OCI-LY1 (cell line): Measurements from ENCODE around the gene GRB7.

Experiments used
- H2AFZ ChIP-seq: fragments of 200-600 bp; sonication (generic), shearing (Covaris generic); 2 replicates; pipeline ENCODE4 v1.6.0; 2014; ENCODE audit warnings: antibody characterized with exemption, mild to moderate bottlenecking, low read length
- H3F3A ChIP-seq: fragments of 200-600 bp; sonication (generic), shearing (Covaris generic); 2 replicates; pipeline ENCODE4 v1.6.0; 2014; ENCODE audit warnings: mild to moderate bottlenecking, antibody characterized with exemption, low read length, moderate library complexity; ENCODE audit not compliant: insufficient read depth
- H3K27ac ChIP-seq: fragments of 200-600 bp; sonication (generic); 2 replicates; pipeline ENCODE4 v1.5.1; 2014; ENCODE audit warnings: low read length, mixed run types, mild to moderate bottlenecking, low read depth; ENCODE audit not compliant: poor library complexity, severe bottlenecking
- H3K27me3 ChIP-seq: fragments of 200-600 bp; sonication (generic); 2 replicates; pipeline ENCODE4 v1.6.0; 2014; ENCODE audit warnings: antibody characterized with exemption, mild to moderate bottlenecking, low read length, moderate library complexity; ENCODE audit not compliant: insufficient read depth
- H3K36me3 ChIP-seq: fragments of 200-600 bp; sonication (generic); 2 replicates; pipeline ENCODE4 v1.6.1; 2014; ENCODE audit warnings: mild to moderate bottlenecking, antibody characterized with exemption, low read length, moderate library complexity, mixed read lengths; ENCODE audit not compliant: insufficient read depth
- H3K4me1 ChIP-seq: fragments of 200-600 bp; sonication (generic); 2 replicates; pipeline ENCODE4 v1.5.1; 2014; ENCODE audit warnings: mild to moderate bottlenecking, low read length, moderate library complexity; ENCODE audit not compliant: insufficient read depth, severe bottlenecking
- H3K4me2 ChIP-seq: fragments of 200-600 bp; sonication (generic), shearing (Covaris generic); 2 replicates; pipeline ENCODE4 v1.6.1; 2014; ENCODE audit warnings: low read length
- H3K4me3 ChIP-seq: fragments of 200-600 bp; sonication (generic); 2 replicates; pipeline ENCODE4 v1.5.1; 2014; ENCODE audit warnings: low read length, low read depth, mild to moderate bottlenecking, mixed read lengths; ENCODE audit not compliant: poor library complexity, severe bottlenecking
- H3K79me2 ChIP-seq: fragments of 200-600 bp; shearing (Covaris generic); 2 replicates; pipeline ENCODE4 v1.6.1; 2016; ENCODE audit warnings: mixed run types, low read length, mixed read lengths; ENCODE audit not compliant: insufficient read depth
- H3K9ac ChIP-seq: fragments of 200-600 bp; sonication (generic), shearing (Covaris generic); 2 replicates; pipeline ENCODE4 v1.6.1; 2014; ENCODE audit warnings: mild to moderate bottlenecking, low read length, mixed read lengths
- H3K9me2 ChIP-seq: fragments of 200-600 bp; sonication (generic), shearing (Covaris generic); 2 replicates; pipeline ENCODE4 v1.6.1; 2014; ENCODE audit warnings: low read depth, mild to moderate bottlenecking, low read length, mixed read lengths
- H3K9me3 ChIP-seq: fragments of 200-600 bp; shearing (Covaris generic); 2 replicates; pipeline ENCODE4 v1.6.1; 2014; ENCODE audit warnings: low read length, mixed read lengths
- H4K20me1 ChIP-seq: fragments of 200-600 bp; sonication (generic), shearing (Covaris generic); 2 replicates; pipeline ENCODE4 v1.6.0; 2016; ENCODE audit warnings: mild to moderate bottlenecking, low read length; ENCODE audit not compliant: insufficient read depth
- CTCF ChIP-seq: fragments of 200-600 bp; sonication (generic), shearing (Covaris generic); IDR thresholded peaks from 2 replicates; pipeline ENCODE4 v1.5.1; 2017; ENCODE audit warnings: mild to moderate bottlenecking, antibody characterized with exemption, low read length, moderate library complexity, mixed read lengths
- EZH2 ChIP-seq: fragments of 200-600 bp; sonication (generic), shearing (Covaris generic); IDR thresholded peaks from 2 replicates; pipeline ENCODE4 v1.8.0; 2017; ENCODE audit warnings: borderline replicate concordance, mixed run types, mild to moderate bottlenecking, antibody characterized with exemption, low read length, moderate library complexity, mixed read lengths

GRB7 gene

GRCh38 chr17:39702901-39703893 is 34.5 kb upstream of the GRB7 start:
- H3K4me1 ChIP-seq: no peaks in the 10 kb centered on the region
- no peak overlapping the region for H3K4me3 ChIP-seq
- H4K20me1 ChIP-seq: no peaks in the 10 kb centered on the region
- no peaks in the 10 kb centered on the region for H3K27me3 ChIP-seq
- H3K9me2 ChIP-seq: no peaks in the 10 kb centered on the region
- TF ChIP-seq EZH2 (no peak), CTCF (no peak)
- no peaks in the 10 kb centered on the region for H3K9me3 ChIP-seq
- no peak overlapping the region for H3K27ac ChIP-seq
- H3K36me3 ChIP-seq: no peaks in the 10 kb centered on the region
- no peaks in the 10 kb centered on the region for H3F3A ChIP-seq
- no peak overlapping the region for H3K4me2 ChIP-seq
- no peaks in the 10 kb centered on the region for H3K79me2 ChIP-seq
- H2AFZ ChIP-seq: no peak overlapping the region
- H3K9ac ChIP-seq: no peak overlapping the region

- Histone ChIP-seq H3K4me1 (no peaks in the 10 kb centered on the region), H3K9me3 (no peaks in the 10 kb centered on the region), H3K9me2 (no peaks in the 10 kb centered on the region), H3K9ac (no peak overlapping the region), H3K79me2 (no peaks in the 10 kb centered on the region), H2AFZ (no peak overlapping the region), H3K4me2 (no peak overlapping the region), H3K27ac (no peak overlapping the region), H4K20me1 (no peaks in the 10 kb centered on the region), H3K27me3 (no peaks in the 10 kb centered on the region), H3K4me3 (no peak overlapping the region), H3F3A (no peaks in the 10 kb centered on the region), H3K36me3 (no peaks in the 10 kb centered on the region)
- TF ChIP-seq EZH2 (no peak), CTCF (no peak)
Observed at GRCh38 chr17:39703913-39704312, 33.8 kb upstream of the GRB7 start.

- Histone ChIP-seq H3K9ac (no peak overlapping the region), H3K36me3 (no peaks in the 10 kb centered on the region), H3K9me3 (no peaks in the 10 kb centered on the region), H3K79me2 (no peaks in the 10 kb centered on the region), H3K27ac (no peak overlapping the region), H4K20me1 (no peaks in the 10 kb centered on the region), H3K4me3 (no peak overlapping the region), H3K4me1 (no peaks in the 10 kb centered on the region), H2AFZ (no peak overlapping the region), H3F3A (no peaks in the 10 kb centered on the region), H3K4me2 (no peak overlapping the region), H3K27me3 (no peaks in the 10 kb centered on the region), H3K9me2 (no peaks in the 10 kb centered on the region)
- no peak for TF ChIP-seq EZH2
- no peak for TF ChIP-seq CTCF
Observed at GRCh38 chr17:39704821-39705551, 32.8 kb upstream of the GRB7 start.
